RWPE2 (cell line): ENCODE data around the gene SRL.

ENCODE experiments used
- ATAC-seq: fragments of 200-7000 bp; cut with Tn5 transposase; 3 replicates; pipeline ENCODE4 v1.9.1; 2021; ENCODE audit warnings: low read depth
- DNase-seq: peaks from one replicate; pipeline ENCODE4 v3.0.0-alpha.2; 2020; ENCODE audit warnings: low spot score
- H3K27ac ChIP-seq: fragments of 450-650 bp; 2 replicates; pipeline ENCODE4 v1.5.1; 2017; ENCODE audit warnings: mild to moderate bottlenecking; ENCODE audit not compliant: poor library complexity, severe bottlenecking
- H3K27me3 ChIP-seq: fragments of 250-450 bp; sonication (Bioruptor Pico); 2 replicates; pipeline ENCODE4 v1.5.1; 2021; ENCODE audit warnings: mild to moderate bottlenecking, moderate library complexity; ENCODE audit not compliant: insufficient read depth, poor library complexity, severe bottlenecking
- H3K36me3 ChIP-seq: fragments of 250-450 bp; sonication (Bioruptor Pico); 2 replicates; pipeline ENCODE4 v1.5.1; 2020; ENCODE audit warnings: low read depth, mild to moderate bottlenecking, moderate library complexity
- H3K4me1 ChIP-seq: fragments of 250-450 bp; sonication (Bioruptor Pico); 2 replicates; pipeline ENCODE4 v1.5.1; 2021; ENCODE audit warnings: mild to moderate bottlenecking, moderate library complexity; ENCODE audit not compliant: insufficient read depth, poor library complexity, severe bottlenecking
- H3K4me3 ChIP-seq: fragments of 250-450 bp; sonication (Bioruptor Pico); 2 replicates; pipeline ENCODE4 v1.5.1; 2021; ENCODE audit warnings: mild to moderate bottlenecking, moderate library complexity; ENCODE audit not compliant: severe bottlenecking
- H3K9me3 ChIP-seq: fragments of 250-450 bp; sonication (Bioruptor Pico); 2 replicates; pipeline ENCODE4 v1.5.1; 2021; ENCODE audit warnings: mild to moderate bottlenecking, moderate library complexity; ENCODE audit not compliant: severe bottlenecking
- TF ChIP-seq, protein P1 (sequence below): fragments of 450-650 bp; IDR thresholded peaks from one replicate; pipeline ENCODE4 v1.5.1; 2017; ENCODE audit warnings: mild to moderate bottlenecking, moderate library complexity; ENCODE audit not compliant: poor library complexity, severe bottlenecking

Gene SRL

DNA sequence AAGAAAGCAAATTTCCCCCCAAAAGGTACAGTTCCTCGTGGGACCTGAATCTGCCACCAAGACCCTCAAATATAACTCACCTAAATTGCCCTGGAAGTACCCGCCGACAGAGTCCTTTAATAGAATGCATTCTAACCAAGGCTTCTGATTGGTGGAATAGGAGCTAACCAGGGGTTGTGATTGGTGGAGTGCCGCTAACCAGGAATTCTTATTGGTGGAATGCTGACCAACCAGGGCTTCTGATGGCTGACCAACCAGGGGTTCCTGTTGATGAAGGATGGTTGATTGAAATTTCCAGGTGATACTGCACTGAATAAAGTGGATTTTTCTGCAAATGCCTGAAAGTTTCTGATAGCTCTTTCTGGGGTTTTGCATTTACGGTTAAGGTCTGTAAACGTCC lies 24.5 kb upstream of the SRL start:
- Histone ChIP-seq H3K36me3 (peaks cover 23% of the 10 kb centered on the region), H3K4me3 (no peak overlapping the region), H3K4me1 (no peaks in the 10 kb centered on the region), H3K27ac (no peak overlapping the region), H3K27me3 (no peaks in the 10 kb centered on the region), H3K9me3 (no peaks in the 10 kb centered on the region)
- DNase-seq (no peak), ATAC-seq (no peak)
- TF ChIP-seq, protein P1, sequence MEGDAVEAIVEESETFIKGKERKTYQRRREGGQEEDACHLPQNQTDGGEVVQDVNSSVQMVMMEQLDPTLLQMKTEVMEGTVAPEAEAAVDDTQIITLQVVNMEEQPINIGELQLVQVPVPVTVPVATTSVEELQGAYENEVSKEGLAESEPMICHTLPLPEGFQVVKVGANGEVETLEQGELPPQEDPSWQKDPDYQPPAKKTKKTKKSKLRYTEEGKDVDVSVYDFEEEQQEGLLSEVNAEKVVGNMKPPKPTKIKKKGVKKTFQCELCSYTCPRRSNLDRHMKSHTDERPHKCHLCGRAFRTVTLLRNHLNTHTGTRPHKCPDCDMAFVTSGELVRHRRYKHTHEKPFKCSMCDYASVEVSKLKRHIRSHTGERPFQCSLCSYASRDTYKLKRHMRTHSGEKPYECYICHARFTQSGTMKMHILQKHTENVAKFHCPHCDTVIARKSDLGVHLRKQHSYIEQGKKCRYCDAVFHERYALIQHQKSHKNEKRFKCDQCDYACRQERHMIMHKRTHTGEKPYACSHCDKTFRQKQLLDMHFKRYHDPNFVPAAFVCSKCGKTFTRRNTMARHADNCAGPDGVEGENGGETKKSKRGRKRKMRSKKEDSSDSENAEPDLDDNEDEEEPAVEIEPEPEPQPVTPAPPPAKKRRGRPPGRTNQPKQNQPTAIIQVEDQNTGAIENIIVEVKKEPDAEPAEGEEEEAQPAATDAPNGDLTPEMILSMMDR, result no peak

DNA sequence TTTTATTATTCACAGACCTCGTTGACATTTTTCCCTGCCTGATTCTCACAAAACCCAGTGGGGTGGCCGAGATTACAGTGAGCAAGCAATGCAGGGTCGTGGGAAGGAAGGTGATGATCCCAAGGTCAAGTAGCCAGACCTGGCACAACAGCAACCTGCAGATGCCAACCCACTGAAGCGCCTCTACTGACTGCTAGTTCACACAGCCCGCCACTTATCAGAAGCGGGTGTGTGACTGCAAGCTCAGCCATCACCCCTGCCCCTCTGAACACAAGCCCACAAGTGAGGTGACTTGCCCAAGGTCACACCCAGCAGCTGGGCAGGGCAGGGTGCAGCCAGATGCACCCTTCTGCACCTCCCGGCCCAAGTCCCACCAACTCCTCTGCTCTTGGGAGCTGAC lies 23.8 kb upstream of the SRL start:
- no peak overlapping the region for H3K4me3 ChIP-seq
- DNase-seq (no peak), ATAC-seq (no peak)
- no peak overlapping the region for H3K27ac ChIP-seq
- H3K36me3 ChIP-seq, result peaks cover 28% of the 10 kb centered on the region
- H3K9me3 ChIP-seq, result no peaks in the 10 kb centered on the region
- H3K4me1 ChIP-seq, result no peaks in the 10 kb centered on the region
- no peaks in the 10 kb centered on the region for H3K27me3 ChIP-seq
- TF ChIP-seq, protein P1, result no peak

DNA sequence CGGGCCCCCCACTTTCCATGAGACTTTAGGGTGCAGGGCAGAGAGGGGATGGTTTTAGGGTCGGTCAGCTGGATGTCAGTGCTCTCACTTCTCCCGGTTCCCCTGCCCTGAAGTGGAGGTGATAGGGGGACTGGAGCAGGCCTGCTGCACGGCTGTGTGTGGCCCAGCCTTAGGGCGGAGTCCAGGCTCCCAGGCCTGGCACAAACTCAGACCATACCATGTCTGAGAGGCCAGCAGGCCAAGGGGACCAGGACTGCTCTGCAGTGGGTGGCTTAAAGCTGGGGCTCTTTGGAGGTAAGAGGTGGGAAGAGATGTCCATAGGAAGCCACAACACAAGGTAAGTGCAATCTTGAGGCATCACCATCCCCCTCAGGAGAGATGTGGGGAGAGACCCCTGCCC lies 22.7 kb upstream of the SRL start:
- Histone ChIP-seq H3K4me1 (no peaks in the 10 kb centered on the region), H3K9me3 (no peaks in the 10 kb centered on the region), H3K36me3 (peaks cover 36% of the 10 kb centered on the region), H3K27me3 (no peaks in the 10 kb centered on the region), H3K4me3 (no peak overlapping the region), H3K27ac (no peak overlapping the region)
- ATAC-seq, result no peak
- DNase-seq, result no peak
- TF ChIP-seq, protein P1, result no peak

DNA sequence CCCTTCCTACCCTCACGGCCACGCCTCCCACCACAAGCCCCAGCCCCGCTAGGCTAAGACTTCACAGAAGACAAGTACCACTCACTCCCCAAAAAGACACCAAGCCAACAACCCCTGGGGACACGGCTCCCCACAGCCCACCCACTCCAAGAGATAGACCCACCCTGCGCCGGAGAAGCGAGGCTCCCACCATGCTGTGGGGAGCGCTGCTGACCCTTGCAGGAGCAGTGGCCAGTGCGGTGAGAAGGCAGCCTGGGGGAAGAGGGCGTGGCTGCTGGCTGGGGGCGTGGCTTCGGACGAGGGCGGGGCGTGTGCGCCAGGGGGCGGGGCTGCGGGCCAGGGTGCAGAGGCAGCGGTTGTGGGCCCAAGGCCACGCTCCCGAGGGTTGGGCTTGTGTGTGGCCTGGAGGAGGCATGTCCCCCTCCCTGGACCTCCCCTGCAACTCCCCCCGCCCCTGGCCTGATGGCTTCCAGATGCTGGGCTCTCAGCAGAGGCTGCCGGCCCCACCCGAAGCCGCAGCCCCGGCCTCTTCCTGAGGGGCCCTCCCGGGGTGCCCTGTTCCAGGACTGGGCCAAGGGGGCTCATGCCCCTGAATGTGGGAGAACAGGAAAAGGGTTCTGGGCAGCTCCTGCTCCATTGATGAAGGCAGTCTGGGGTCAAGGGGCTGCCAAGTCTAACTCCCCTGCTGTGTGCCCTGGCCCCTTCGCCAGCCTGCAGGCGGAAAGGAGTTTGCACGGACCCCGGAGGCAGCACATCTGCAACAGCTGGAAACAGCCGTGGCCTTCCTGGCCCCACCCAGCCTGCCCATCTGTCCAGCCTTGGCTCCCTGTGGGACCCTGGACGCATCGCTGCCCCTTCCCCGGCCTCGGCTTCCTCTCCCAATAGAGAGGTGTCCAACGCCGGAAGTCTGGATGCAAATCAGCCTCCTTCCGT lies 21.9 kb upstream of the SRL start:
- TF ChIP-seq, protein P1, result no peak
- Histone ChIP-seq H3K27me3 (no peaks in the 10 kb centered on the region), H3K4me1 (no peaks in the 10 kb centered on the region), H3K36me3 (peaks cover 42% of the 10 kb centered on the region), H3K27ac (no peak overlapping the region), H3K4me3 (no peak overlapping the region), H3K9me3 (no peaks in the 10 kb centered on the region)
- ATAC-seq, result peak; percentile 39; the same call in 1 of the 3 replicates
- DNase-seq, result no peak

DNA sequence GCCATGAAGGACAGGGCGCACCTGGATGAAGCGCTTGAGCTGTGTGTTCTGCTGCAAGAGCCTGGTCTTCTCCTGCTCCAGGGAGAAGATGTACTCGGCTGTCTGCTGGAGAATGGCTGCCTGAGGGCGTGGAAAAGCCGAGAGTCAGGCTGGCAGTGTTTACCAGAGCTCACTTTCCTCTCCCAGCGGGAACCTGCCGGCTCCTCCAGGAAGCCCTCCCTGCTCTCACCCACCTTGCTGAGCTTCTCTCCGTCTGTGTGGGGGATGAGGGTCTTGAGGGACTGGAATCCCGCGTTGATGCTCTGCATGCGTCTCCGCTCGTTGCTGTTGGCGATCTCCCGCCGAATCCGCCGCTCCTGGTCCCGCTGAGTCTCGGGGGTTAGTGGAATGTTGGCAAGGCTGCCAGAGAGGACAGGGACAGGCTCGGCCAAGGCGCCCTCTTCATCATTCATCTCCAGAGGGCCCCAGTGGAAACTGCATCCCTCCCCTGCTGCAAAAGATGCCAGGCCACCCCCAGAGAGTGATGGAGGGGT lies 20.5 kb upstream of the SRL start:
- H3K27ac ChIP-seq, result no peak overlapping the region
- TF ChIP-seq, protein P1, result no peak
- no peaks in the 10 kb centered on the region for H3K9me3 ChIP-seq
- no peak overlapping the region for H3K4me3 ChIP-seq
- no peak for DNase-seq
- no peaks in the 10 kb centered on the region for H3K27me3 ChIP-seq
- H3K4me1 ChIP-seq, result no peaks in the 10 kb centered on the region
- peaks cover 42% of the 10 kb centered on the region for H3K36me3 ChIP-seq
- no peak for ATAC-seq
